HG03354 (cell line): Measurements from ENCODE around the gene LRRC18.

ENCODE experiments used
- ATAC-seq: cut with Tn5 transposase; IDR thresholded peaks from one replicate; pipeline ENCODE4 v1.9.1; 2021; ENCODE audit warnings: mild to moderate bottlenecking; ENCODE audit not compliant: unreplicated experiment, poor library complexity, severe bottlenecking

The LRRC18 gene

GRCh38 chr10:48890888-48891850 is 48.5 kb downstream of the LRRC18 start:
- no peak for ATAC-seq

GRCh38 chr10:48887982-48888381 is 51.7 kb downstream of the LRRC18 start:
- ATAC-seq = no peak

GRCh38 chr10:48885376-48885775 is 54.3 kb downstream of the LRRC18 start:
- no peak for ATAC-seq

- ATAC-seq = no peak
These were observed 55.2 kb downstream of the LRRC18 start for GRCh38 chr10:48884179-48885045.

GRCh38 chr10:48883701-48884100 is 55.9 kb downstream of the LRRC18 start:
- ATAC-seq = no peak

GRCh38 chr10:48882881-48883280 is 56.8 kb downstream of the LRRC18 start:
- ATAC-seq = no peak

- ATAC-seq = no peak
These were observed 57.7 kb downstream of the LRRC18 start for GRCh38 chr10:48881937-48882336.

GRCh38 chr10:48880016-48880705 is 59.5 kb downstream of the LRRC18 start:
- no peak for ATAC-seq

- no peak for ATAC-seq
These were observed 60.2 kb downstream of the LRRC18 start for GRCh38 chr10:48879451-48879850.

GRCh38 chr10:48878091-48878490 is 61.5 kb downstream of the LRRC18 start:
- ATAC-seq = no peak

- no peak for ATAC-seq
These were observed 67.4 kb downstream of the LRRC18 start for GRCh38 chr10:48872234-48872633.
